Measurements from ENCODE around the gene PIP5K1B. TPM values are rescaled to one million over a fixed set of nuclear protein-coding genes. Genes with fewer than 3 reads are reported as not detected.

PIP5K1B gene
- total RNA-seq, 1 experiment from 2014 or later, result 0.20 TPM

DNA sequence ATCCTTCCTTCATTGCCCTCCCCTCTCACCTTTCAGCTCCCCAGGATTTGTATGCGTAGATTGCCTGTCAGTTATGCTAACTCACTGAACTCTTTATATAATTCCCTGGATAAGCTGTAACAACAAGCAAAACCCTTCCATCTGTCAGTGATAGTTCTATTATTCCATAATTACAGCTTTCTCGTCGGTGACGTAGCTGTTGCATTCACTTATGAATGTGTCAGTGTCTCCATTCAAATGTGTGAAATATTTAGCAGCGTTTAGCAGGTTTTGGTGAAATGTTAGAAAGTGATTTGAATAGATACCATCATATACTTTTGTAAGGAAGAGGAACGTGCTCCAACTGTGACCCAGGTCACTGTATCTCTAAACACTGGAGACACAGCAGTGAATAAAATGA lies 45.2 kb downstream of the PIP5K1B start:
- H3K4me2 ChIP-seq (ENCODE audit: low read length), result no peak overlapping the region

More for the DNA sequence above, 45.2 kb downstream of the PIP5K1B start:
- RAD21 ChIA-PET (ENCODE audit: low non-redundant PET in 1 of 2, low total read pairs in 2 of 2, uncharacterized antibody in 2 of 2, unreplicated experiment in 2 of 2), result no interaction called here
- H3K36me3 ChIP-seq (ENCODE audit: control insufficient read depth in 1 of 2, insufficient read depth in 2 of 2, low read length in 2 of 2), result no peaks in the 10 kb centered on the region
- no peaks in the 10 kb centered on the region for H3K9me2 ChIP-seq (ENCODE audit: insufficient read depth)
- H3K27me3 ChIP-seq (ENCODE audit: insufficient read depth, low read length), result peaks cover 18% of the 10 kb centered on the region; the same call in 1 of the 2 replicates
- no peak overlapping the region for H3K4me3 ChIP-seq (replicated peaks in 1 of 2; ENCODE audit: low read depth in 1 of 2, low read length in 2 of 2)
- BruUV-seq (replicated peaks), result no TSS peak
- intact Hi-C loops (cut with micrococcal nuclease), result loop anchor here (10.0 kb wide), 4 partner anchors 65 to 895 kb away; no protein-coding TSS in a partner anchor
- H3K79me2 ChIP-seq (ENCODE audit: insufficient read depth, low read length), result no peaks in the 10 kb centered on the region
- CTCF ChIA-PET, result no interaction called here
- DNase-seq (ENCODE audit: low read depth, low spot score) (no peak), ATAC-seq (no peak)
- no peak overlapping the region for H3K9ac ChIP-seq (ENCODE audit: low read length)
- no peaks in the 10 kb centered on the region for H3K9me3 ChIP-seq (ENCODE audit: control insufficient read depth in 1 of 2, insufficient read depth in 1 of 2, low read depth in 1 of 2, low read length in 2 of 2)
- TF ChIP-seq SP1 (IDR thresholded peaks at IDR 0.05; ENCODE audit: low read depth) (no peak), POLR2AphosphoS5 (IDR thresholded peaks at IDR 0.05; ENCODE audit: low read depth, low read length) (no peak), TCF7L2 (IDR thresholded peaks at IDR 0.05; ENCODE audit: borderline replicate concordance, extremely low read depth, insufficient read depth, insufficient read length) (no peak), JUND (IDR thresholded peaks at IDR 0.05) (no peak), EGR1 (IDR thresholded peaks at IDR 0.05; ENCODE audit: low read depth) (no peak), FOSL1 (IDR thresholded peaks at IDR 0.05; ENCODE audit: low read depth) (no peak), RAD21 (IDR thresholded peaks at IDR 0.05; ENCODE audit: low read depth) (no peak)
- TF ChIP-seq, protein P1, sequence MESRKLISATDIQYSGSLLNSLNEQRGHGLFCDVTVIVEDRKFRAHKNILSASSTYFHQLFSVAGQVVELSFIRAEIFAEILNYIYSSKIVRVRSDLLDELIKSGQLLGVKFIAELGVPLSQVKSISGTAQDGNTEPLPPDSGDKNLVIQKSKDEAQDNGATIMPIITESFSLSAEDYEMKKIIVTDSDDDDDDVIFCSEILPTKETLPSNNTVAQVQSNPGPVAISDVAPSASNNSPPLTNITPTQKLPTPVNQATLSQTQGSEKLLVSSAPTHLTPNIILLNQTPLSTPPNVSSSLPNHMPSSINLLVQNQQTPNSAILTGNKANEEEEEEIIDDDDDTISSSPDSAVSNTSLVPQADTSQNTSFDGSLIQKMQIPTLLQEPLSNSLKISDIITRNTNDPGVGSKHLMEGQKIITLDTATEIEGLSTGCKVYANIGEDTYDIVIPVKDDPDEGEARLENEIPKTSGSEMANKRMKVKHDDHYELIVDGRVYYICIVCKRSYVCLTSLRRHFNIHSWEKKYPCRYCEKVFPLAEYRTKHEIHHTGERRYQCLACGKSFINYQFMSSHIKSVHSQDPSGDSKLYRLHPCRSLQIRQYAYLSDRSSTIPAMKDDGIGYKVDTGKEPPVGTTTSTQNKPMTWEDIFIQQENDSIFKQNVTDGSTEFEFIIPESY (IDR thresholded peaks at IDR 0.05; ENCODE audit: extremely low read depth, insufficient replicate concordance, low read length), result no peak
- TF ChIP-seq, protein P2, sequence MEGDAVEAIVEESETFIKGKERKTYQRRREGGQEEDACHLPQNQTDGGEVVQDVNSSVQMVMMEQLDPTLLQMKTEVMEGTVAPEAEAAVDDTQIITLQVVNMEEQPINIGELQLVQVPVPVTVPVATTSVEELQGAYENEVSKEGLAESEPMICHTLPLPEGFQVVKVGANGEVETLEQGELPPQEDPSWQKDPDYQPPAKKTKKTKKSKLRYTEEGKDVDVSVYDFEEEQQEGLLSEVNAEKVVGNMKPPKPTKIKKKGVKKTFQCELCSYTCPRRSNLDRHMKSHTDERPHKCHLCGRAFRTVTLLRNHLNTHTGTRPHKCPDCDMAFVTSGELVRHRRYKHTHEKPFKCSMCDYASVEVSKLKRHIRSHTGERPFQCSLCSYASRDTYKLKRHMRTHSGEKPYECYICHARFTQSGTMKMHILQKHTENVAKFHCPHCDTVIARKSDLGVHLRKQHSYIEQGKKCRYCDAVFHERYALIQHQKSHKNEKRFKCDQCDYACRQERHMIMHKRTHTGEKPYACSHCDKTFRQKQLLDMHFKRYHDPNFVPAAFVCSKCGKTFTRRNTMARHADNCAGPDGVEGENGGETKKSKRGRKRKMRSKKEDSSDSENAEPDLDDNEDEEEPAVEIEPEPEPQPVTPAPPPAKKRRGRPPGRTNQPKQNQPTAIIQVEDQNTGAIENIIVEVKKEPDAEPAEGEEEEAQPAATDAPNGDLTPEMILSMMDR (IDR thresholded peaks at IDR 0.05 in 2 of 3, conservative IDR thresholded peaks at IDR 0.05 in 1 of 3; ENCODE audit: borderline replicate concordance in 1 of 3, insufficient read depth in 1 of 3, low read depth in 2 of 3, low read length in 2 of 3), result no peak
- no peak overlapping the region for H2AFZ ChIP-seq (ENCODE audit: low read depth, low read length, poor library complexity, severe bottlenecking)
- H3K27ac ChIP-seq (ENCODE audit: low read depth, low read length), result no peak overlapping the region
- POLR2A ChIA-PET, result no interaction called here
- no peaks in the 10 kb centered on the region for H4K20me1 ChIP-seq (ENCODE audit: insufficient read depth)
- no peaks in the 10 kb centered on the region for H3K4me1 ChIP-seq (ENCODE audit: control insufficient read depth in 1 of 2, insufficient read depth in 2 of 2, low read length in 2 of 2)

Measured in HCT116 (cell line).